MCF 10A (cell line): ENCODE data around the gene NPTXR. TPM values are rescaled to one million over a fixed set of nuclear protein-coding genes. Genes with fewer than 3 reads are reported as not detected.

Source experiments
- BruUV-seq: library from RNA; stranded (reverse); fragments of 400-500 nt; replicated peaks from 2 replicates; lab custom pipeline; 2021; lab: Mats Ljungman, UMichigan
- CTCF ChIA-PET: fragments of 300-600 bp; sonication (Branson Sonifier 250); formaldehyde crosslinking; extraction: SDS; loops from one replicate; lab custom pipeline; 2021; ENCODE audit warnings: antibody characterized with exemption, inconsistent platforms; lab: Yijun Ruan, JAX
- POLR2A ChIA-PET: fragments of 300-600, 350-650 bp; sonication (Branson Sonifier 250); formaldehyde crosslinking; extraction: SDS; loops from one replicate; lab custom pipeline; 2020; ENCODE audit warnings: antibody characterized with exemption, inconsistent platforms; lab: Yijun Ruan, JAX
- DNase-seq: peaks from one replicate; pipeline ENCODE4 v3.0.0-alpha.2; 2018; ENCODE audit not compliant: unreplicated experiment
- H3K27ac Mint-ChIP-seq: one replicate; pipeline ENCODE4 v1.8.0; 2022; ENCODE audit warnings: mild to moderate bottlenecking, low read depth, mixed read lengths; ENCODE audit not compliant: unreplicated experiment
- H3K27me3 Mint-ChIP-seq: one replicate; pipeline ENCODE4 v1.8.0; 2022; ENCODE audit warnings: mixed read lengths; ENCODE audit not compliant: insufficient read depth, unreplicated experiment
- H3K36me3 Mint-ChIP-seq: one replicate; pipeline ENCODE4 v1.8.0; 2022; ENCODE audit warnings: mild to moderate bottlenecking, moderate library complexity, mixed read lengths; ENCODE audit not compliant: insufficient read depth, unreplicated experiment
- H3K4me1 Mint-ChIP-seq: one replicate; pipeline ENCODE4 v1.8.0; 2022; ENCODE audit warnings: mixed read lengths; ENCODE audit not compliant: insufficient read depth, unreplicated experiment
- H3K4me3 Mint-ChIP-seq: one replicate; pipeline ENCODE4 v1.8.0; 2022; ENCODE audit warnings: mild to moderate bottlenecking, moderate library complexity, mixed read lengths; ENCODE audit not compliant: unreplicated experiment
- H3K9me3 Mint-ChIP-seq: one replicate; pipeline ENCODE4 v1.8.0; 2022; ENCODE audit warnings: mixed read lengths; ENCODE audit not compliant: unreplicated experiment
- CTCF ChIP-seq: fragments of 200-600 bp; IDR thresholded peaks from one replicate; pipeline ENCODE4 v1.8.0; 2022; ENCODE audit warnings: antibody characterized with exemption, mild to moderate bottlenecking; ENCODE audit not compliant: unreplicated experiment
- intact Hi-C: fragments of 100-400 bp; cut with micrococcal nuclease; formaldehyde crosslinking; loops from 2 replicates; pipeline ENCODE4 v1.14.1; 2022
- total RNA-seq: library from RNA; stranded (reverse); gene quantifications from 2 replicates; pipeline ENCODE4 v1.2.3, GENCODE V29; 2022

Gene NPTXR
- total RNA-seq, 1 experiment from 2014 or later, result 0.93 TPM

- H3K27me3 Mint-ChIP-seq, result no peaks in the 10 kb centered on the region
- peaks cover 4% of the 10 kb centered on the region for H3K4me1 Mint-ChIP-seq
- no TSS peak for BruUV-seq
- POLR2A ChIA-PET, result no interaction called here
- CTCF ChIA-PET, result no interaction called here
- intact Hi-C loops, result no loop called here
- H3K27ac Mint-ChIP-seq, result no peak overlapping the region
- TF ChIP-seq CTCF, result no peak
- DNase-seq, result no peak
- H3K36me3 Mint-ChIP-seq, result no peaks in the 10 kb centered on the region
- H3K9me3 Mint-ChIP-seq, result no peaks in the 10 kb centered on the region
- no peak overlapping the region for H3K4me3 Mint-ChIP-seq
These were observed 13.6 kb downstream of the NPTXR start for GRCh38 chr22:38830026-38830844.

- ChIA-PET POLR2A (no interaction called here), CTCF (interaction anchor here (0.9 kb wide), 1 partner anchor 58 kb away, joined by 3 read pairs; no protein-coding TSS in a partner anchor)
- no TSS peak for BruUV-seq
- Mint-ChIP-seq H3K27me3 (no peaks in the 10 kb centered on the region), H3K9me3 (no peaks in the 10 kb centered on the region), H3K36me3 (no peaks in the 10 kb centered on the region), H3K4me3 (no peak overlapping the region), H3K27ac (no peak overlapping the region), H3K4me1 (peaks cover 4% of the 10 kb centered on the region)
- no peak for TF ChIP-seq CTCF
- intact Hi-C loops, result no loop called here
- DNase-seq, result no peak
These were observed 14.3 kb downstream of the NPTXR start for GRCh38 chr22:38829485-38829884.

- ChIA-PET POLR2A (no interaction called here), CTCF (interaction anchor here (0.6 to 1.1 kb wide), 3 partner anchors 41 to 62 kb away, joined by 3 to 4 read pairs (median 3); no protein-coding TSS in a partner anchor)
- Mint-ChIP-seq H3K27ac (no peak overlapping the region), H3K4me1 (no peaks in the 10 kb centered on the region), H3K36me3 (no peaks in the 10 kb centered on the region), H3K9me3 (no peaks in the 10 kb centered on the region), H3K4me3 (no peak overlapping the region), H3K27me3 (no peaks in the 10 kb centered on the region)
- no peak for DNase-seq
- intact Hi-C loops, result no loop called here
- BruUV-seq, result no TSS peak
- no peak for TF ChIP-seq CTCF
These were observed 15.1 kb downstream of the NPTXR start for GRCh38 chr22:38828616-38829205.

GRCh38 chr22:38828191-38828590 lies 15.6 kb downstream of the NPTXR start:
- no peaks in the 10 kb centered on the region for H3K4me1 Mint-ChIP-seq
- POLR2A ChIA-PET, result no interaction called here
- no TSS peak for BruUV-seq

More at GRCh38 chr22:38828191-38828590, 15.6 kb downstream of the NPTXR start:
- DNase-seq, result no peak
- Mint-ChIP-seq H3K36me3 (no peaks in the 10 kb centered on the region), H3K27ac (no peak overlapping the region), H3K4me3 (no peak overlapping the region), H3K27me3 (no peaks in the 10 kb centered on the region), H3K9me3 (no peaks in the 10 kb centered on the region)
- CTCF ChIA-PET, result interaction anchor here (0.6 to 1.1 kb wide), 2 partner anchors 42 to 61 kb away, joined by 3 to 4 read pairs; no protein-coding TSS in a partner anchor
- no peak for TF ChIP-seq CTCF
- intact Hi-C loops, result no loop called here
